Fibroblast of lung (primary cell): ENCODE results near the gene HMGCS1. TPM values are rescaled to one million over a fixed set of nuclear protein-coding genes. Genes with fewer than 3 reads are reported as not detected.

Source experiments
- DNase-seq, 2 donors: peaks; one replicate each; pipeline versions ENCODE4 v3.0.0 to v3.0.0-alpha.2; 2010; ENCODE audit warnings: low read depth in 2 of 2
- H2AFZ ChIP-seq: 2 replicates; pipeline ENCODE4 v1.5.1; 2012; ENCODE audit warnings: low read length, control low read depth, inconsistent platforms
- H3K27ac ChIP-seq: 2 replicates; pipeline ENCODE4 v1.5.1; 2011; ENCODE audit warnings: low read length, control low read depth; ENCODE audit not compliant: insufficient read depth
- H3K27me3 ChIP-seq: 2 replicates; pipeline ENCODE4 v1.5.1; 2011; ENCODE audit warnings: mild to moderate bottlenecking, low read length; ENCODE audit not compliant: control insufficient read depth, insufficient read depth
- H3K36me3 ChIP-seq: 2 replicates; pipeline ENCODE4 v1.5.1; 2011; ENCODE audit warnings: low read length; ENCODE audit not compliant: control insufficient read depth, insufficient read depth
- H3K4me1 ChIP-seq: 2 replicates; pipeline ENCODE4 v1.5.1; 2011; ENCODE audit warnings: low read length; ENCODE audit not compliant: control insufficient read depth, insufficient read depth; ENCODE audit errors: extremely low read depth
- H3K4me2 ChIP-seq: 2 replicates; pipeline ENCODE4 v1.5.1; 2011; ENCODE audit warnings: low read length, control low read depth; ENCODE audit not compliant: insufficient read depth; ENCODE audit errors: extremely low read depth
- H3K4me3 ChIP-seq, 4 experiments: fragments of 200-600 bp in 1 of 4; sonication (generic) in 1 of 4; replicated peaks in 1 of 4; 2 replicates each; pipeline ENCODE4 v1.5.1; 2011 to 2016; ENCODE audit warnings: low read length in 4 of 4, low read depth in 3 of 4, mild to moderate bottlenecking in 3 of 4, control low read depth in 2 of 4, inconsistent platforms in 1 of 4, mixed read lengths in 1 of 4; ENCODE audit not compliant: insufficient read depth in 1 of 4; ENCODE audit errors: control extremely low read depth in 1 of 4
- H3K79me2 ChIP-seq: 2 replicates; pipeline ENCODE4 v1.5.1; 2012; ENCODE audit warnings: mild to moderate bottlenecking, low read length, inconsistent platforms; ENCODE audit not compliant: control insufficient read depth, insufficient read depth
- H3K9ac ChIP-seq: 2 replicates; pipeline ENCODE4 v1.5.1; 2011; ENCODE audit warnings: mild to moderate bottlenecking, low read length, control low read depth; ENCODE audit not compliant: insufficient read depth
- H3K9me3 ChIP-seq: 2 replicates; pipeline ENCODE4 v1.5.1; 2012; ENCODE audit warnings: low read depth, low read length; ENCODE audit not compliant: control insufficient read depth, insufficient read depth
- H4K20me1 ChIP-seq: 2 replicates; pipeline ENCODE4 v1.5.1; 2011; ENCODE audit warnings: low read length; ENCODE audit not compliant: control insufficient read depth, insufficient read depth; ENCODE audit errors: extremely low read depth
- CTCF ChIP-seq, 2 donors: IDR thresholded peaks in 1 of 2; conservative IDR thresholded peaks in 1 of 2; 1 replicate in 1 of 2; 2 replicates in 1 of 2; pipeline ENCODE4 v1.5.1; 2011 to 2012; ENCODE audit warnings: low read length in 2 of 2, control low read depth in 1 of 2, inconsistent platforms in 1 of 2, low read depth in 1 of 2, mild to moderate bottlenecking in 1 of 2
- EZH2 ChIP-seq: IDR thresholded peaks from 2 replicates; pipeline ENCODE4 v1.5.1; 2012; ENCODE audit warnings: low read length, control low read depth, mild to moderate bottlenecking; ENCODE audit errors: missing control alignments
- polyA plus RNA-seq, 2 donors: library from polyadenylated mRNA; depleted of rRNA in 1 of 2; stranded (reverse) in 1 of 2; unstranded in 1 of 2; fragments of >200 nt; gene quantifications; 2 replicates each; pipeline ENCODE4 v1.2.1, GENCODE V29; 2011 to 2012; ENCODE audit warnings: missing spikeins in 1 of 2
- total RNA-seq: library from RNA; depleted of rRNA; stranded (reverse); fragments of >200 nt; gene quantifications from 2 replicates; pipeline ENCODE4 v1.2.1, GENCODE V29; 2014

HMGCS1 gene
- total and polyA plus RNA-seq, 2 donors (not counting 1 experiment from before 2014, with no cell fraction given): 203 to 253 TPM

- no peaks in the 10 kb centered on the region for H3K4me1 ChIP-seq
- peaks cover 11% of the 10 kb centered on the region for H3K36me3 ChIP-seq
- no peaks in the 10 kb centered on the region for H3K27me3 ChIP-seq
- no peaks in the 10 kb centered on the region for H3K9me3 ChIP-seq
- H2AFZ ChIP-seq: no peak overlapping the region
- no peak for TF ChIP-seq EZH2
- no peak for TF ChIP-seq CTCF (conservative IDR thresholded peaks at IDR 0.05 in 1 of 2, IDR thresholded peaks at IDR 0.05 in 1 of 2; ENCODE audit: low read depth in 1 of 2, low read length in 2 of 2)
- H3K79me2 ChIP-seq: no peaks in the 10 kb centered on the region
- no peak overlapping the region for H3K4me3 ChIP-seq
- no peak for DNase-seq
- H4K20me1 ChIP-seq: no peaks in the 10 kb centered on the region
- no peak overlapping the region for H3K4me2 ChIP-seq
- no peak overlapping the region for H3K27ac ChIP-seq
- H3K9ac ChIP-seq: no peak overlapping the region
Observed at GRCh38 chr5:43288269-43288831, 24.9 kb downstream of the HMGCS1 start.

- no peak overlapping the region for H3K4me2 ChIP-seq
- H2AFZ ChIP-seq: no peak overlapping the region
- no peak for DNase-seq
- TF ChIP-seq EZH2 (no peak), CTCF (conservative IDR thresholded peaks at IDR 0.05 in 1 of 2, IDR thresholded peaks at IDR 0.05 in 1 of 2; ENCODE audit: low read depth in 1 of 2, low read length in 2 of 2) (no peak)
- no peaks in the 10 kb centered on the region for H3K4me1 ChIP-seq
- no peaks in the 10 kb centered on the region for H4K20me1 ChIP-seq
- H3K9ac ChIP-seq: no peak overlapping the region
- no peak overlapping the region for H3K27ac ChIP-seq
- peaks cover 8% of the 10 kb centered on the region for H3K36me3 ChIP-seq
- H3K79me2 ChIP-seq: no peaks in the 10 kb centered on the region
- H3K27me3 ChIP-seq: no peaks in the 10 kb centered on the region
- no peak overlapping the region for H3K4me3 ChIP-seq
- no peaks in the 10 kb centered on the region for H3K9me3 ChIP-seq
Observed at GRCh38 chr5:43287493-43287892, 25.7 kb downstream of the HMGCS1 start.

DNA sequence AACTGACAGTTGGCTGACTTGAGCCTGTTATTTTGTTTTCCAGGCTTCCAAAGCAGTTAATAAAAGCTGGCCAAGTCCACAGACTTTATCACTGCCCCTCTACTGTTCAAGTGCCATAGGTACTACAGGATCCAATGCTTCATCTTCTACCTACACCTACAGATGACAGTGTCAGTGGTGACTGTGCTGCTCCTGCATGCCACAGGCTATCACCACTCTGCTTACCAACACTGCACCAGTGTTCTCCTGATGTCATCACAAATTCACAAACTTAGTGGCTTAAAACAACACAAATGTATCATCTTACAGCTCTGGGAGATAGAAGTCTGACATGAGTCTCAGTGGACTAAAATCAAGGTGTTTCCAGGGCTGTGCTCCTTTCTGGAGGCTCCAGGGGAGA is 26.6 kb downstream of the HMGCS1 start:
- H3K9ac ChIP-seq: no peak overlapping the region
- H3K27ac ChIP-seq: no peak overlapping the region
- no peaks in the 10 kb centered on the region for H3K27me3 ChIP-seq
- TF ChIP-seq EZH2 (no peak), CTCF (conservative IDR thresholded peaks at IDR 0.05 in 1 of 2, IDR thresholded peaks at IDR 0.05 in 1 of 2; ENCODE audit: low read depth in 1 of 2, low read length in 2 of 2) (no peak)
- H2AFZ ChIP-seq: no peak overlapping the region
- H4K20me1 ChIP-seq: no peaks in the 10 kb centered on the region
- H3K4me1 ChIP-seq: no peaks in the 10 kb centered on the region
- no peak overlapping the region for H3K4me2 ChIP-seq
- no peak overlapping the region for H3K4me3 ChIP-seq
- H3K36me3 ChIP-seq: peaks cover 6% of the 10 kb centered on the region
- H3K9me3 ChIP-seq: no peaks in the 10 kb centered on the region
- H3K79me2 ChIP-seq: no peaks in the 10 kb centered on the region
- no peak for DNase-seq
